Measurements from ENCODE around the gene JAM3. TPM values are rescaled to one million over a fixed set of nuclear protein-coding genes. Genes with fewer than 3 reads are reported as not detected.

The JAM3 gene
- total and polyA plus RNA-seq, 2 of the 4 experiments (the other 2 are of a cell fraction) = 38.0 to 71.5 TPM

- H3K27me3 ChIP-seq (ENCODE audit: control insufficient read depth, insufficient read depth, low read length) = peaks cover 11% of the 10 kb centered on the region
- no peaks in the 10 kb centered on the region for H3K9me3 ChIP-seq (ENCODE audit: control insufficient read depth, insufficient read depth, low read length)
- H3K79me1 ChIP-seq (ENCODE audit: low read depth in 1 of 2, low read length in 2 of 2) = peaks cover 7 to 23% of the 10 kb centered on the region in 2 experiments; a peak in 2 of 4 replicates
- no peaks in the 10 kb centered on the region for H3K9me1 ChIP-seq (ENCODE audit: insufficient read depth, low read length)
- H3K27ac ChIP-seq (ENCODE audit: insufficient read depth, low read length) = no peak overlapping the region
- no peak overlapping the region for H3K14ac ChIP-seq (replicated peaks; ENCODE audit: low read depth, low read length)
- H3K23ac ChIP-seq (ENCODE audit: low read depth, low read length) = no peak overlapping the region
- H2BK15ac ChIP-seq (ENCODE audit: low read depth, low read length) = no peak overlapping the region
- no peak overlapping the region for H2AK5ac ChIP-seq (ENCODE audit: low read depth, low read length)
- DNase-seq (no peak), ATAC-seq (ENCODE audit: low read depth) (no peak)
- H3K4ac ChIP-seq (ENCODE audit: low read depth, low read length) = no peak overlapping the region
- H3K36me3 ChIP-seq (ENCODE audit: control insufficient read depth, insufficient read depth, low read length) = no peaks in the 10 kb centered on the region
- intact Hi-C loops (cut with micrococcal nuclease) = no loop called here
- no peak overlapping the region for H3K4me2 ChIP-seq (ENCODE audit: low read depth, low read length)
- dilution Hi-C loops (cut with HindIII; ENCODE audit: low sequenced_read_pairs, unreplicated experiment) = no loop called here
- H3K18ac ChIP-seq (ENCODE audit: low read depth, low read length) = no peak overlapping the region
- H2BK120ac ChIP-seq (ENCODE audit: low read depth, low read length) = no peak overlapping the region
- H4K91ac ChIP-seq (ENCODE audit: insufficient read depth, low read depth, low read length) = no peak overlapping the region
- in situ Hi-C loops (cut with MboI; ENCODE audit: low sequenced_read_pairs) = no loop called here
- no peak overlapping the region for H2BK5ac ChIP-seq (ENCODE audit: low read depth, low read length, poor library complexity, severe bottlenecking)
- no peaks in the 10 kb centered on the region for H3K4me1 ChIP-seq (ENCODE audit: control insufficient read depth, insufficient read depth, low read length)
- H2AFZ ChIP-seq (replicated peaks; ENCODE audit: low read length, poor library complexity) = peak overlapping the region; percentile 73
- BruUV-seq (replicated peaks) = no TSS peak
- H3K9ac ChIP-seq (ENCODE audit: low read depth, low read length) = no peak overlapping the region
- H2BK20ac ChIP-seq (ENCODE audit: low read depth, low read length) = no peak overlapping the region
- ChIA-PET CTCF (no interaction called here), POLR2A (ENCODE audit: unreplicated experiment) (no interaction called here)
- H3K4me3 ChIP-seq (ENCODE audit: insufficient read depth, low read depth, low read length) = no peak overlapping the region
- no peak overlapping the region for H4K5ac ChIP-seq (ENCODE audit: low read depth, low read length)
- H3K56ac ChIP-seq (ENCODE audit: extremely low read depth, insufficient read depth, low read length) = no peak overlapping the region
- H2AK9ac ChIP-seq (replicated peaks; ENCODE audit: low read depth, low read length, poor library complexity) = no peak overlapping the region
- WGBS, 2 experiments (ENCODE audit: extremely low coverage in 2 of 2, insufficient read length in 1 of 2) = 0% methylated on average over 2 of the region's 12 CpGs; no CpG with 5 or more reads in 1 of the 2 experiments
- no peaks in the 10 kb centered on the region for H4K20me1 ChIP-seq (ENCODE audit: insufficient read depth, low read length)
- H4K8ac ChIP-seq (ENCODE audit: low read depth in 2 of 2, low read length in 2 of 2) = no peak overlapping the region
- TF ChIP-seq SMC3 (IDR thresholded peaks at IDR 0.05; ENCODE audit: low read depth, low read length) (no peak), MXI1 (IDR thresholded peaks at IDR 0.05; ENCODE audit: borderline replicate concordance, low read depth, low read length) (no peak), CEBPB (IDR thresholded peaks at IDR 0.05; ENCODE audit: low read depth, low read length) (no peak), RAD21 (IDR thresholded peaks at IDR 0.05; ENCODE audit: low read length) (no peak), FOS (IDR thresholded peaks at IDR 0.05; ENCODE audit: low read depth, low read length) (no peak), NFE2L2 (IDR thresholded peaks at IDR 0.05; ENCODE audit: low read depth, low read length) (no peak), RFX5 (IDR thresholded peaks at IDR 0.05; ENCODE audit: low read depth, low read length) (no peak), USF2 (IDR thresholded peaks at IDR 0.05; ENCODE audit: low read depth, low read length) (no peak), CHD1 (IDR thresholded peaks at IDR 0.05; ENCODE audit: low read depth, low read length) (no peak), MAZ (IDR thresholded peaks at IDR 0.05; ENCODE audit: borderline replicate concordance, low read depth, low read length) (no peak), ELK1 (IDR thresholded peaks at IDR 0.05; ENCODE audit: borderline replicate concordance, low read depth, low read length) (no peak), POLR2A (IDR thresholded peaks at IDR 0.05; ENCODE audit: low read depth, low read length) (no peak), BHLHE40 (IDR thresholded peaks at IDR 0.05; ENCODE audit: low read depth, low read length) (no peak), RCOR1 (IDR thresholded peaks at IDR 0.05; ENCODE audit: insufficient replicate concordance, low read length) (no peak), CTCF (conservative IDR thresholded peaks at IDR 0.05; ENCODE audit: low read depth, low read length) (no peak)
Observed at GRCh38 chr11:134066943-134067885, 1.7 kb upstream of the JAM3 start.
